ENCODE measurements around the gene PPP2R2C. TPM values are rescaled to one million over a fixed set of nuclear protein-coding genes. Genes with fewer than 3 reads are reported as not detected.

PPP2R2C gene
- total and polyA plus RNA-seq, 2 of the 4 experiments (the other 2 are of a cell fraction) = 0.03 TPM; not detected in 1

DNA sequence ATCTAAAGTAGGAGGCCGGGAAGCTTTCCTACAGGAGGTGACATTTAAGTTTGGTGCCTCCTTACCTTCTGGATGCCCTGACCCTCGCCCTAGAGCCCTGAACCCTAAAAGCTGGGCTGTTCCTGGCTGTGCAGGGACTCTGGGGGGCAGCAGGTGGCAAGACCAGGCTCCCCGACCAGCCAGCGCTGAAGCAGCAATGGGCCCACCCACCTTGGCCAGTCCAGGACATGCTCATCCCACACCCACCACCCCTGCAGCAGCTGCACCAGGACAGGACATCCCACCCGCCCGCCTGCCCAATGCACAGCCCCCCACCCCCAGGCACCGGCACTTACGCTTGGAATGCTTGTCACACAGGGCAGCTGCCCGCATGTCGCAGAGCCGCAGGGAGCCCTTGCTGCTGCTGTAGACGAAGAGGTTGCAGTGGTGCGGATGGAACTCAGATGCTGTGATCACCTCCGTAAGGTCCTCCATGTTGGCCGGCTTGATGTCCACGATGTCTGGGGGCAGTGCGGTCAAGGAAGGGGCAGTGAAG, 124.8 kb downstream of the PPP2R2C start:
- H3K14ac ChIP-seq (replicated peaks; ENCODE audit: low read depth, low read length) = no peak overlapping the region
- no peaks in the 10 kb centered on the region for H3K79me1 ChIP-seq (ENCODE audit: low read depth in 1 of 2, low read length in 2 of 2)
- H3K23ac ChIP-seq (ENCODE audit: low read depth, low read length) = no peak overlapping the region
- no peak overlapping the region for H3K4me3 ChIP-seq (ENCODE audit: insufficient read depth, low read depth, low read length)
- no peak overlapping the region for H2AK9ac ChIP-seq (replicated peaks; ENCODE audit: low read depth, low read length, poor library complexity)
- no peak overlapping the region for H4K5ac ChIP-seq (ENCODE audit: low read depth, low read length)
- H4K20me1 ChIP-seq (ENCODE audit: insufficient read depth, low read length) = no peaks in the 10 kb centered on the region
- BruUV-seq (replicated peaks) = no TSS peak
- no peak overlapping the region for H3K27ac ChIP-seq (ENCODE audit: insufficient read depth, low read length)
- no peak for TF ChIP-seq RFX5 (IDR thresholded peaks at IDR 0.05; ENCODE audit: low read depth, low read length)
- no peak for TF ChIP-seq FOS (IDR thresholded peaks at IDR 0.05; ENCODE audit: low read depth, low read length)
- TF ChIP-seq MAZ (IDR thresholded peaks at IDR 0.05; ENCODE audit: borderline replicate concordance, low read depth, low read length) = no peak
- TF ChIP-seq NFE2L2 (IDR thresholded peaks at IDR 0.05; ENCODE audit: low read depth, low read length) = no peak
- no peak for TF ChIP-seq RCOR1 (IDR thresholded peaks at IDR 0.05; ENCODE audit: insufficient replicate concordance, low read length)
- no peak for TF ChIP-seq CEBPB (IDR thresholded peaks at IDR 0.05; ENCODE audit: low read depth, low read length)
- TF ChIP-seq, protein P1, sequence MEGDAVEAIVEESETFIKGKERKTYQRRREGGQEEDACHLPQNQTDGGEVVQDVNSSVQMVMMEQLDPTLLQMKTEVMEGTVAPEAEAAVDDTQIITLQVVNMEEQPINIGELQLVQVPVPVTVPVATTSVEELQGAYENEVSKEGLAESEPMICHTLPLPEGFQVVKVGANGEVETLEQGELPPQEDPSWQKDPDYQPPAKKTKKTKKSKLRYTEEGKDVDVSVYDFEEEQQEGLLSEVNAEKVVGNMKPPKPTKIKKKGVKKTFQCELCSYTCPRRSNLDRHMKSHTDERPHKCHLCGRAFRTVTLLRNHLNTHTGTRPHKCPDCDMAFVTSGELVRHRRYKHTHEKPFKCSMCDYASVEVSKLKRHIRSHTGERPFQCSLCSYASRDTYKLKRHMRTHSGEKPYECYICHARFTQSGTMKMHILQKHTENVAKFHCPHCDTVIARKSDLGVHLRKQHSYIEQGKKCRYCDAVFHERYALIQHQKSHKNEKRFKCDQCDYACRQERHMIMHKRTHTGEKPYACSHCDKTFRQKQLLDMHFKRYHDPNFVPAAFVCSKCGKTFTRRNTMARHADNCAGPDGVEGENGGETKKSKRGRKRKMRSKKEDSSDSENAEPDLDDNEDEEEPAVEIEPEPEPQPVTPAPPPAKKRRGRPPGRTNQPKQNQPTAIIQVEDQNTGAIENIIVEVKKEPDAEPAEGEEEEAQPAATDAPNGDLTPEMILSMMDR (conservative IDR thresholded peaks at IDR 0.05; ENCODE audit: low read depth, low read length) = no peak
- TF ChIP-seq, protein P2, sequence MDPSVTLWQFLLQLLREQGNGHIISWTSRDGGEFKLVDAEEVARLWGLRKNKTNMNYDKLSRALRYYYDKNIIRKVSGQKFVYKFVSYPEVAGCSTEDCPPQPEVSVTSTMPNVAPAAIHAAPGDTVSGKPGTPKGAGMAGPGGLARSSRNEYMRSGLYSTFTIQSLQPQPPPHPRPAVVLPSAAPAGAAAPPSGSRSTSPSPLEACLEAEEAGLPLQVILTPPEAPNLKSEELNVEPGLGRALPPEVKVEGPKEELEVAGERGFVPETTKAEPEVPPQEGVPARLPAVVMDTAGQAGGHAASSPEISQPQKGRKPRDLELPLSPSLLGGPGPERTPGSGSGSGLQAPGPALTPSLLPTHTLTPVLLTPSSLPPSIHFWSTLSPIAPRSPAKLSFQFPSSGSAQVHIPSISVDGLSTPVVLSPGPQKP (IDR thresholded peaks at IDR 0.05; ENCODE audit: borderline replicate concordance, low read depth, low read length) = no peak
- no peak for TF ChIP-seq MXI1 (IDR thresholded peaks at IDR 0.05; ENCODE audit: borderline replicate concordance, low read depth, low read length)
- TF ChIP-seq, protein P3, sequence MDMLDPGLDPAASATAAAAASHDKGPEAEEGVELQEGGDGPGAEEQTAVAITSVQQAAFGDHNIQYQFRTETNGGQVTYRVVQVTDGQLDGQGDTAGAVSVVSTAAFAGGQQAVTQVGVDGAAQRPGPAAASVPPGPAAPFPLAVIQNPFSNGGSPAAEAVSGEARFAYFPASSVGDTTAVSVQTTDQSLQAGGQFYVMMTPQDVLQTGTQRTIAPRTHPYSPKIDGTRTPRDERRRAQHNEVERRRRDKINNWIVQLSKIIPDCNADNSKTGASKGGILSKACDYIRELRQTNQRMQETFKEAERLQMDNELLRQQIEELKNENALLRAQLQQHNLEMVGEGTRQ (IDR thresholded peaks at IDR 0.05; ENCODE audit: low read depth, low read length) = no peak
- no peak overlapping the region for H3K4ac ChIP-seq (ENCODE audit: low read depth, low read length)
- H4K91ac ChIP-seq (ENCODE audit: insufficient read depth, low read depth, low read length) = no peak overlapping the region
- H4K8ac ChIP-seq (ENCODE audit: low read depth in 2 of 2, low read length in 2 of 2) = no peak overlapping the region
- H3K18ac ChIP-seq (ENCODE audit: low read depth, low read length) = no peak overlapping the region
- H2BK5ac ChIP-seq (ENCODE audit: low read depth, low read length, poor library complexity, severe bottlenecking) = no peak overlapping the region
- no peak overlapping the region for H2BK120ac ChIP-seq (ENCODE audit: low read depth, low read length)
- H3K27me3 ChIP-seq (ENCODE audit: control insufficient read depth, insufficient read depth, low read length) = peaks cover 13% of the 10 kb centered on the region
- 55% methylated on average over 10 of the region's 17 CpGs; no CpG with 5 or more reads in 1 of the 2 experiments for WGBS, 2 experiments (ENCODE audit: extremely low coverage in 2 of 2, insufficient read length in 1 of 2)
- H2AFZ ChIP-seq (replicated peaks; ENCODE audit: low read length, poor library complexity) = no peak overlapping the region
- DNase-seq (no peak), ATAC-seq (ENCODE audit: low read depth) (no peak)
- intact Hi-C loops (cut with micrococcal nuclease) (no loop called here), dilution Hi-C loops (cut with HindIII; ENCODE audit: low sequenced_read_pairs, unreplicated experiment) (no loop called here), in situ Hi-C loops (cut with MboI; ENCODE audit: low sequenced_read_pairs) (no loop called here)
- no peak overlapping the region for H2BK15ac ChIP-seq (ENCODE audit: low read depth, low read length)
- H3K9ac ChIP-seq (ENCODE audit: low read depth, low read length) = no peak overlapping the region
- POLR2A ChIA-PET (ENCODE audit: unreplicated experiment) = no interaction called here
- CTCF ChIA-PET = no interaction called here
- H2AK5ac ChIP-seq (ENCODE audit: low read depth, low read length) = no peak overlapping the region
- H3K56ac ChIP-seq (ENCODE audit: extremely low read depth, insufficient read depth, low read length) = no peak overlapping the region
- H3K36me3 ChIP-seq (ENCODE audit: control insufficient read depth, insufficient read depth, low read length) = no peaks in the 10 kb centered on the region
- no peaks in the 10 kb centered on the region for H3K9me1 ChIP-seq (ENCODE audit: insufficient read depth, low read length)
- H2BK20ac ChIP-seq (ENCODE audit: low read depth, low read length) = no peak overlapping the region
- H3K4me1 ChIP-seq (ENCODE audit: control insufficient read depth, insufficient read depth, low read length) = peaks cover 2% of the 10 kb centered on the region; the same call in 1 of the 2 replicates
- no peaks in the 10 kb centered on the region for H3K9me3 ChIP-seq (ENCODE audit: control insufficient read depth, insufficient read depth, low read length)
- H3K4me2 ChIP-seq (ENCODE audit: low read depth, low read length) = no peak overlapping the region

Data from IMR-90 (cell line).